GM10266 (cell line): ENCODE results near the gene ITGB6.

Source experiments
- DNase-seq: peaks from one replicate; pipeline ENCODE4 v3.0.0; 2012; ENCODE audit errors: extremely low spot score
- CTCF ChIP-seq: IDR thresholded peaks from 2 replicates; pipeline ENCODE4 v1.5.1; 2012; ENCODE audit warnings: mild to moderate bottlenecking, low read depth; ENCODE audit not compliant: control insufficient read depth, insufficient read depth; ENCODE audit errors: missing control alignments

The ITGB6 gene

DNA sequence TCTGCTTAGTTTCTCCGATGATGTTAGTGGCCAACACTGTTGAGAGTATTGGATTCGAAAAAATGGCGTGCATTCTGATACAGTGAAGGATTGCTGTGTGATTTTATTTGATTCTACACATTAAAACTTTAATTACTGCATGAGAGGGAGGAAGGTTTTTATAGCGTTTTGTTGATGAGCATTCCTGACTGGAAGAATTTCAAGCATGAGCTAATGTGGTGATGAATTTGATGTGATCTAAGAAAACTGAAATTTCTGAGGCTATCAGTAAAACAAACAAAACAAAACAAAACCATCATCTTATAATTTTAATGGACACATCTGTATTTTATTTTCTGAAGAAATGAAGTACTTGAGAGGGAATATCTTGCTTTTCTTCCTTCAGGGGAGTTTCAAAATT lies 59.6 kb downstream of the ITGB6 start:
- DNase-seq = no peak
- TF ChIP-seq CTCF = no peak

DNA sequence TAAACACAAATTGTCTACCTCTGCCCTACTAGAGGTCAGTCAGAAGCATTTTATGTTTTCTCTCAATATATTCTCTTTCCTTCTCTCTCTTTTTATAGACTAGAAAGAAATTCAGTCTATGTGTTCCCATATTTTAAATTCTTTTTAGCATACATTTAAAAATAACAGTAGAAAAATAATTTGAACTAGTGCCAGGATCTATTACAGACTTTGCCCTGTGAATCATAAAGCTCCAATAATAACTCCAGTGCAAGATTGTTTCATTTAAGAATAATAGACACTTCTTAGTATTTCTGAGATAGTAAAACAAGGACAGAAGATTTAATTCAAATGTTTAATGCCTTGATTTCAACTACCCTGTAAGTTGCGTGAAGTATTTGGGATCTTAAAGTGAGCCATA lies 60.1 kb downstream of the ITGB6 start:
- no peak for TF ChIP-seq CTCF
- no peak for DNase-seq

GRCh38 chr2:160139350-160139749 lies 60.7 kb downstream of the ITGB6 start:
- TF ChIP-seq CTCF = no peak
- no peak for DNase-seq

GRCh38 chr2:160138406-160138805 lies 61.7 kb downstream of the ITGB6 start:
- TF ChIP-seq CTCF = no peak
- DNase-seq = no peak

DNA sequence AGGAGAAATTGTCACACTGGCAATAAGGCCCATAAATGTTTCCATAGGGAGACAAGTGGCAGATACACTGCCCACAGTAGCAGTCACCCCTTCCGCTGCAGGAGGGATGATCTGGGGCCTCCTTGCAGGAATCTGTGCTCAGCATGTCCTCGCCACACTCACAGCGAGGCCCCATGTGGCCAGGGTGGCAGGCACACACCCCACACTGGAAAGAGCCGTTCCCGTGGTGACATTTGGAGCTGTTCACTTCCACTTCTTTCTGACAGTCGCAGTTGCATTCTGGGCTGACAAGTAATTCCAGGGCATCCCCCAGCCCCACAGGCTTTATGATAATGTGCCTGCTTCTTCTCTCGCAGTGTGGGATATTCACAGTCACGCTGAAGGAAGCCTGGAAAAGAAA lies 62.6 kb downstream of the ITGB6 start:
- DNase-seq = no peak
- no peak for TF ChIP-seq CTCF

GRCh38 chr2:160132761-160133160 lies 67.3 kb downstream of the ITGB6 start:
- no peak for DNase-seq
- TF ChIP-seq CTCF = no peak

GRCh38 chr2:160126756-160127155 lies 73.3 kb downstream of the ITGB6 start:
- DNase-seq = no peak
- TF ChIP-seq CTCF = no peak
